Measurements from ENCODE around the gene LRRC7.

DNA sequence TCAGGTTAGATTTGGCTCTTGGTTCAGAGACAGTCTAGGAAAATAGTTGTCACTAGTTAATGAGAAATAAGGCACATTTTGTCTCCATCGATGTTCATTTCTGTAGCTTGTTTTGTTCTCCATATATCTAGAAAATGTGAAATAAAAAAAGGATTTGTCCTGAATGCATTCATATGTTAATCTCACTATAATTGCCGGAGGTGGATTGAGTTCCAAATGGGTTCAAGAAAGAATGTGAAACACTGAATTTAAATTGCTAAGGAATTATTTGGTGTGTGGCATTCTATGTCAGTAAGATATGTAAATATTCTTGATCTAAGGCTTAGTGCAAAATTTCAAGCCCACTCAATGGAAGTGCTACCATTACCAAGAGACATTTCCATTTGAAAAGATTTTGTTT is 176.7 kb downstream of the LRRC7 start:
- no peak for TF ChIP-seq CTCF (IDR thresholded peaks at IDR 0.05; ENCODE audit: poor library complexity, severe bottlenecking)
- TF ChIP-seq EZH2 (IDR thresholded peaks at IDR 0.05; ENCODE audit: borderline replicate concordance, insufficient read depth, low read length, poor library complexity, severe bottlenecking) = no peak
- no peak for TF ChIP-seq EP300 (conservative IDR thresholded peaks at IDR 0.05; ENCODE audit: poor library complexity, severe bottlenecking)
- TF ChIP-seq MXI1 (conservative IDR thresholded peaks at IDR 0.05; ENCODE audit: poor library complexity, severe bottlenecking) = no peak

All from neural cell (in vitro differentiated cells).